ENCODE results near the gene MSGN1. TPM values are rescaled to one million over a fixed set of nuclear protein-coding genes. Genes with fewer than 3 reads are reported as not detected.

The MSGN1 gene, protein sequence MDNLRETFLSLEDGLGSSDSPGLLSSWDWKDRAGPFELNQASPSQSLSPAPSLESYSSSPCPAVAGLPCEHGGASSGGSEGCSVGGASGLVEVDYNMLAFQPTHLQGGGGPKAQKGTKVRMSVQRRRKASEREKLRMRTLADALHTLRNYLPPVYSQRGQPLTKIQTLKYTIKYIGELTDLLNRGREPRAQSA
- not detected for total RNA-seq

DNA sequence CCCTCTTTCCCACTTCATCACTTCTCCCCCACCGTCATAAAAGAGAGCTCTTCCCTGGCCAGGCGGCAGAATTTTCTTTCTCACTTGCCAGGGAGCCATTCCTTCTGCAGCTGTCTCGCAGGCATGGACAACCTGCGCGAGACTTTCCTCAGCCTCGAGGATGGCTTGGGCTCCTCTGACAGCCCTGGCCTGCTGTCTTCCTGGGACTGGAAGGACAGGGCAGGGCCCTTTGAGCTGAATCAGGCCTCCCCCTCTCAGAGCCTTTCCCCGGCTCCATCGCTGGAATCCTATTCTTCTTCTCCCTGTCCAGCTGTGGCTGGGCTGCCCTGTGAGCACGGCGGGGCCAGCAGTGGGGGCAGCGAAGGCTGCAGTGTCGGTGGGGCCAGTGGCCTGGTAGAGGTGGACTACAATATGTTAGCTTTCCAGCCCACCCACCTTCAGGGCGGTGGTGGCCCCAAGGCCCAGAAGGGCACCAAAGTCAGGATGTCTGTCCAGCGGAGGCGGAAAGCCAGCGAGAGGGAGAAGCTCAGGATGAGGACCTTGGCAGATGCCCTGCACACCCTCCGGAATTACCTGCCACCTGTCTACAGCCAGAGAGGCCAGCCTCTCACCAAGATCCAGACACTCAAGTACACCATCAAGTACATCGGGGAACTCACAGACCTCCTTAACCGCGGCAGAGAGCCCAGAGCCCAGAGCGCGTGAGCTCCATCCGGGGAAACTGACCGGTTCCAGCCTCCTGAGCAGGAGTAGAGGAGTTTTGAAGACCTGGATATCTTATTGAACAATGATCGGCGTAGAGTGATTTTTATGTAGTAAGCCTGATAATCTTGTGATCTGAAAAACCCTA lies at the start of gene MSGN1:
TSS of gene MSGN1 (plus strand) at position 65 of the 850 bp plus-strand sequence. CDS start at position 124, 59 bp downstream.
- H3K36me3 ChIP-seq = no peaks in the 10 kb centered on the region
- no peak for ATAC-seq
- DNase-seq = no peak
- no peak within 1 kb of the TSS for H3K27ac ChIP-seq
- H3K4me3 ChIP-seq = no peak within 1 kb of the TSS
- no peak for TF ChIP-seq POLR2A (IDR thresholded peaks at IDR 0.05)
- TF ChIP-seq, protein P1, sequence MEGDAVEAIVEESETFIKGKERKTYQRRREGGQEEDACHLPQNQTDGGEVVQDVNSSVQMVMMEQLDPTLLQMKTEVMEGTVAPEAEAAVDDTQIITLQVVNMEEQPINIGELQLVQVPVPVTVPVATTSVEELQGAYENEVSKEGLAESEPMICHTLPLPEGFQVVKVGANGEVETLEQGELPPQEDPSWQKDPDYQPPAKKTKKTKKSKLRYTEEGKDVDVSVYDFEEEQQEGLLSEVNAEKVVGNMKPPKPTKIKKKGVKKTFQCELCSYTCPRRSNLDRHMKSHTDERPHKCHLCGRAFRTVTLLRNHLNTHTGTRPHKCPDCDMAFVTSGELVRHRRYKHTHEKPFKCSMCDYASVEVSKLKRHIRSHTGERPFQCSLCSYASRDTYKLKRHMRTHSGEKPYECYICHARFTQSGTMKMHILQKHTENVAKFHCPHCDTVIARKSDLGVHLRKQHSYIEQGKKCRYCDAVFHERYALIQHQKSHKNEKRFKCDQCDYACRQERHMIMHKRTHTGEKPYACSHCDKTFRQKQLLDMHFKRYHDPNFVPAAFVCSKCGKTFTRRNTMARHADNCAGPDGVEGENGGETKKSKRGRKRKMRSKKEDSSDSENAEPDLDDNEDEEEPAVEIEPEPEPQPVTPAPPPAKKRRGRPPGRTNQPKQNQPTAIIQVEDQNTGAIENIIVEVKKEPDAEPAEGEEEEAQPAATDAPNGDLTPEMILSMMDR (IDR thresholded peaks at IDR 0.05 in 4 of 5, conservative IDR thresholded peaks at IDR 0.05 in 1 of 5) = no peak
- intact Hi-C loops (cut with DNase I; ENCODE audit: low total_unique reads) (no loop called here), in situ Hi-C loops (cut with MboI; ENCODE audit: low sequenced_read_pairs in 4 of 4) (no loop called here)
- no peaks in the 10 kb centered on the region for H3K27me3 ChIP-seq
- peaks cover 12 to 15% of the 10 kb centered on the region in 2 donors for H3K4me1 ChIP-seq
- H3K9me3 ChIP-seq = no peaks in the 10 kb centered on the region

DNA sequence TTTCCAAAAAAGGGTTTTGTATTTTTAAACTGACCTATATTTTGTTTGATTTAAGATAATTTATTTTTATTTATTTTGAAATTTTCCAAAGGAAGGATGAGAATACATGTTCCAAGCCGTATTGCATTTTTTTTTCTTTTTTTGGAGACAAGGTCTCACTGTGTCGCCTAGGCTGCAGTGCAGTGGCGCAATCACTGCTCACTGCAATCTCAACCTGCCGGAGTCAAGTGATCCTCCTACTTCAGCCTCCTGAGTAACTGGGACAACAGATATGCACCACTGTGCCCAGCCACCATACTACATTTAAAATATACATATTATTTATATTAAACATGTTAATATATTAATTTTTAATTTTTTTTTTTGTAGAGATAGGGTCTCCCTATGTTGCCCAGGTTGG lies 47.4 kb upstream of the MSGN1 start:
- no peak for DNase-seq
- H3K9me3 ChIP-seq = no peaks in the 10 kb centered on the region
- intact Hi-C loops (cut with DNase I; ENCODE audit: low total_unique reads) (no loop called here), in situ Hi-C loops (cut with MboI; ENCODE audit: low sequenced_read_pairs in 4 of 4) (no loop called here)
- H3K27me3 ChIP-seq = no peaks in the 10 kb centered on the region
- no peak overlapping the region for H3K27ac ChIP-seq
- no peaks in the 10 kb centered on the region for H3K36me3 ChIP-seq
- H3K4me1 ChIP-seq = peaks cover 0 to 9% of the 10 kb centered on the region in 2 donors
- TF ChIP-seq, protein P1 (IDR thresholded peaks at IDR 0.05 in 4 of 5, conservative IDR thresholded peaks at IDR 0.05 in 1 of 5) = no peak
- no peak for TF ChIP-seq POLR2A (IDR thresholded peaks at IDR 0.05)
- ATAC-seq = no peak
- no peak overlapping the region for H3K4me3 ChIP-seq

DNA sequence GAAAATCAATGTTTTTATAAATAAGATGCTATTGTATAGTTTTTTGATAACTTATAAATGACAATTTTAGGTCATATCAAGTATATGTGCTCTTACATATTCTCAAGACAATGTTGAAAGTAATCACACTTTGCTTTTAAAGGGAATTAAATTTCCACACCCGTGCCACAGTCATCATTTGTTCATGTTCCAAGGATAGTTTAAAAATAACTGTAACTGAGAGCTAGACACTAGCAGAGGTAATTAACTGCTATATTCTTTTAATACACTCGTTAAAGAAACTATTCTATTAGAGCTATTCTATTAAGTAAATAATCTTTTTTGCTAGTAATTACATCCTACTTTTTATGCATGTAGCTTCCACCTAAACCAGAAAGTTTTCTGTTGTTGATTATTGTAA lies 44.3 kb upstream of the MSGN1 start:
- TF ChIP-seq, protein P1 (IDR thresholded peaks at IDR 0.05 in 4 of 5, conservative IDR thresholded peaks at IDR 0.05 in 1 of 5) = no peak
- no peak for TF ChIP-seq POLR2A (IDR thresholded peaks at IDR 0.05)
- in situ Hi-C loops (cut with MboI; ENCODE audit: low sequenced_read_pairs in 4 of 4) (no loop called here), intact Hi-C loops (cut with DNase I; ENCODE audit: low total_unique reads) (no loop called here)
- H3K4me3 ChIP-seq = peak overlapping the region in 1 of 4 donors; percentile 21
- H3K27ac ChIP-seq = peak overlapping the region; percentile 30 to 67 (median 60)
- peaks cover 0 to 9% of the 10 kb centered on the region in 2 donors for H3K4me1 ChIP-seq
- no peaks in the 10 kb centered on the region for H3K36me3 ChIP-seq
- no peak for DNase-seq
- peak; percentile 93 for ATAC-seq
- H3K9me3 ChIP-seq = no peaks in the 10 kb centered on the region
- H3K27me3 ChIP-seq = no peaks in the 10 kb centered on the region

DNA sequence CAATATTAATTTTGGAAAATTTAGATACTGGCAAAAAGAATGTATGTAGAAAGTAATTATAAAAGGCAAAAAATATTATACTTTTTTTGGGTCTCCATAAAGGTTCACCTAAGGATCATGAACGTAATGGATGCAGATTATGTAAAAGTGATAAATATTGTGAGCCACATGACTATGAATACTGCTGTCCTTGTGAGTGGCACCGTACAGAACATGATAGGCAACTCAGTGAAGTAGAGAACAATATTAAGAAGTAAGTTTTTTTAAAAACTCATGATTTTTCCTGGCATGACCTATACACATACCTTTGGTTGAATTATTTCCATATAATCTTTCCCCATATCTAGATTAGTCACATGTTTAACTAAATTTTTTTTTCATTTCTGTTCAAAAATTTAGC lies 43.7 kb upstream of the MSGN1 start:
- Histone ChIP-seq H3K9me3 (no peaks in the 10 kb centered on the region), H3K27ac (peak overlapping the region in 3 of 4 donors; percentile 58 to 67 (median 63)), H3K36me3 (no peaks in the 10 kb centered on the region), H3K4me3 (no peak overlapping the region), H3K27me3 (no peaks in the 10 kb centered on the region), H3K4me1 (peaks cover 0 to 9% of the 10 kb centered on the region in 2 donors)
- no peak for DNase-seq
- peak; percentile 38 to 59 for ATAC-seq
- TF ChIP-seq, protein P1 (IDR thresholded peaks at IDR 0.05 in 4 of 5, conservative IDR thresholded peaks at IDR 0.05 in 1 of 5) = no peak
- TF ChIP-seq POLR2A (IDR thresholded peaks at IDR 0.05) = no peak
- intact Hi-C loops (cut with DNase I; ENCODE audit: low total_unique reads) (no loop called here), in situ Hi-C loops (cut with MboI; ENCODE audit: low sequenced_read_pairs in 4 of 4) (no loop called here)

All from gastrocnemius medialis (tissue), 4 donors.